HG02759 (cell line): ENCODE measurements around the gene SCGB1C1.
"Not testable (repeated sequence)": the region's sequence is repeated elsewhere in the genome, so short reads cannot be mapped to it uniquely, and the experiment has no call there.

Experiments
- ATAC-seq: cut with Tn5 transposase; IDR thresholded peaks from one replicate; pipeline ENCODE4 v1.9.1; 2021; ENCODE audit warnings: mild to moderate bottlenecking, moderate library complexity; ENCODE audit not compliant: unreplicated experiment

Gene SCGB1C1

GRCh38 chr11:192674-193128 is at the start of gene SCGB1C1:
Gene SCGB1C1, plus strand, starts transcription at chr11:193078. Its CDS starts 22 bp downstream, at chr11:193100.
- ATAC-seq: not testable (repeated sequence)

DNA sequence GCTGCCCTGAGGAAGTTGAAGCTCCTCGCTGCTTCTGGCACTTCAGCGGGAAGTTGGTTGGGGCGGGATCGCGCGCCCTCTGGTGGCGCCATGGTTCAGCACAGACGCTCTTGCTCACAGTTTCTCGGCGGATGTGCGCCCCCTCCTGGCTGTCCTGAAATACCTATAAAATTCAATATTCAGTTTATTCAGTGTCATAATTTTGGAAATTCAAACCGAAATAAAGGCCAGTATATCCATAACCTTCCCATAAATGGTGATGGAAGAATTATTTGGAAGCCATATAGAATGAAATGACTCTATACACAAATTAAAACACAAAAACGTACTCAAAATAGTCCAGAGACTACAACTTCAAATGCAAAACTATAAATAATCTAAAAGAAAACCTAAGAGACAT is 12.6 kb upstream of the SCGB1C1 start:
- not testable (repeated sequence) for ATAC-seq

- not testable (repeated sequence) for ATAC-seq
Measured at GRCh38 chr11:189200-189783, 3.6 kb upstream of the SCGB1C1 start.

DNA sequence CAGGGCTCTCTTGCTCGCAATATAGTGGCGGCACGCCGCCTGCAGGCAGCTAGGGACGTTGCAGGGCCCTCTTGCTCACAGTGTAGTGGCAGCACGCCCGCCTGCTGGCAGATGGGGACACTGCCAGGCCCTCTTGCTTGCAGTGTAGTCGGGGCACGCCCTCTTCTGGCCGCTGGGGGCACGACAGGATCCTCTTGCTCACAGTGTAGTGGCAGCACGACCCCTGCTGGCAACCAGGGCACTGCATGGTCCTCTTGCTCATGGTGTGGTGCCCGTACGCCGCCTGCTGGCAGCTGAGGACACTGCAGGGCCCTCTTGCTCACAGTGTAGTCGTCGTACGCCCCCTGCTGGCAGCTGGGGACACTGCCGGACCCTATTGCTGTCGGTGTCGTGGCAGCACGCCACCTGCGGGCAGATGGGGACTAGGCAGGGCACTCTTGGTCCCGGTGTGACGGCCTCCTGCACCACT is 3.0 kb upstream of the SCGB1C1 start:
- ATAC-seq: peak; percentile 89

DNA sequence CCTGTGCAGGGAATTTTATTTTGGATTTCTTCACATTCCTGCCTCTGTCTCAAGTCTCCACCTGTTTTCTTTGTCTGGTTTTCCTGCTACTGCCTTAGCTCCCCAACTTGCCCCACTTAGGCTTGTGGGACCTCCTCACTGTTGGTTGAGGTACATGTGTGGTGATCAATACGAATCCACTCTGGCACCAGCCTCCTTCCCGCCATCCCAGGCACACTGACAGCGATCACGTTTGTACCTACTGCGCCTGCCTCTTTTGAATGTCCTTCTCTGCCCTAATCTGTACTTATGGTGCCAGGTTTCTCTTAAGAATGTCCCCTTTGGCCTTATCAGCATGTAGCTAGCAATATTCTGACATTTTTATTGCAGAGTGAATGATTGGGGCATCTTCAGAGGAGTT is 2.3 kb upstream of the SCGB1C1 start:
- not testable (repeated sequence) for ATAC-seq

GRCh38 chr11:191490-192478 is 1.1 kb upstream of the SCGB1C1 start:
- not testable (repeated sequence) for ATAC-seq

DNA sequence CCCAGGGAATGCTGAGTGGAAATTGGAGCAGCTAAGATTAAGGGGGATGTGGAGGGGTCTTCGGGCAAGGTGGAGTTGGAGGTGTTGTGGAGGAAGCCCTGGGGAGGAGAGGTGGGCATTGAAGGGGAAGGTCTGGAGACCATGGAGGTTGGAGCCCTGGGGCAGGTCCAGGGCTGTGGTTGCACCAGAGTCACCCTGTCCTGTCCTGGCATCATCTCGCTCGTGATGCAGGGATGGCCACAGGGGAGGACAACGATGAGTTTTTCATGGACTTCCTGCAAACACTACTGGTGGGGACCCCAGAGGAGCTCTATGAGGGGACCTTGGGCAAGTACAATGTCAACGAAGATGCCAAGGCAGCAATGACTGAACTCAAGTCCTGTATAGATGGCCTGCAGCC is 603 bp downstream of the SCGB1C1 start:
- not testable (repeated sequence) for ATAC-seq

DNA sequence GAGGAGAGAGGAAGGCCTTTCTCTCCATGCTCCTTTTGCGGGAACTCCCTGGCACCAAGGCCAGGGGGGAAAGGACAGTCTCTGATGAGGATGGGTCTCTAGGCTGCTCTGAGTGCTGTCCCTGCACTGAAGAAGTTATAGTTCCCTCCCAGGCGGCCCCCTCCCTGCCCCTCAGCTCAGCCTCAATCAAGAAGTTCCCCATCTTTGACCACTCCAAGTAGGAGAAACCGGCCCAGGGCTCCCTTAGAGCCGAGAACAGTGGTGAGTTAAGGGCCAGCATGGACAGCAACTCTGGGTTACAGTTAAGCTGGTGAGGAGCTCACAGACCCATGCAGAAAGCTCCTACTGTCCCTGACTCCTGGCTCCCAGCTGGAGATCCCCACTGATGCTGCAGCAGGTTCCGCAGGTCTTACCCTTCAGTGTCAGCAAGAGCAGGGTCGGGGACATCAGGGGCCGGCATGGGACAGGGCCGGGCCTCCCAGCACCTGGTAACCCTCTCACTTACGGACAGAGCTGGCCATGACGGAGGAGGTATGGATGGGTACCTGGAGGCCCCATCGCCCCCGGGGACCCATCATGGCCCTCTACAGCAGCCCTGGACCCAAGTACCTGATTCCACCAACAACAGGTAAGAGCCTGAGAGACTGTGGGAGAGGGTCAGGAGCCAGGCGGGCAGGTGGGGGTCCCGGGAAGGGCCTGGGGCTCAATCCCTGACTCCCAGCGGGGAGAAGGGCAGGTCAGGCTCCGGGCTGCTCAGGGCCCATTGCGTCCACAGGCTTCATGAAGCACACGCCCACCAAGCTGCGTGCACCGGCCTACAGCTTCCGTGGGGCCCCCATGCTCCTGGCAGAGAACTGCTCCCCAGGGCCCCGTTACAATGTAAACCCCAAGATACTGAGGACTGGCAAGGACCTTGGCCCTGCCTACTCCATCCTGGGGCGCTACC is 4.2 kb downstream of the SCGB1C1 start:
- no peak for ATAC-seq

DNA sequence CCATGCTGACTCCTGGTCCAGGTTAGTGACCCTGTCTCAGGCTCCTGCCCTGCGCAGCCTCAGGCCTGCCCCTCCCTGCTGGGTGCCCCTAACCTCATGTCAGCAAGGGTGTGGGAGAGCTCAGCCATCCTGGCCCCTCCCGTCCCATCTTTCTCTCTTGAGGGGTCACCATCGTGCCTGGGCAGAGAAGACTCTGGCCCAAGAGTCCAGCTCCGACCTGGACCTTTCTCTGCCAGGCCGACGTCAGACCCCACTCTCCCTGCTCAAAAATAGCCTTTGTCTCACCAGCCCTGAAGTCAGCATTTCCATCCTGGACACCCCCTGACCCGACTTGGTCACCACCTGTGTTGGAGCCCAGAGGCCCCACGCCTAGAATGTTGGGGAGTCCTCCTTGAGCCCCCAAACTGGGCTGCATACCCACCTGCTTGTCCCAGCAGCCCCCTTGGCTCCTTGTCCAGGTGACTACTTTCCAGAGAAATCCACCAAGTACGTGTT is 4.9 kb downstream of the SCGB1C1 start:
- ATAC-seq: no peak

GRCh38 chr11:198236-198806 is 5.4 kb downstream of the SCGB1C1 start:
- ATAC-seq: no peak

- ATAC-seq: no peak
Measured at GRCh38 chr11:199004-199581, 6.2 kb downstream of the SCGB1C1 start.

DNA sequence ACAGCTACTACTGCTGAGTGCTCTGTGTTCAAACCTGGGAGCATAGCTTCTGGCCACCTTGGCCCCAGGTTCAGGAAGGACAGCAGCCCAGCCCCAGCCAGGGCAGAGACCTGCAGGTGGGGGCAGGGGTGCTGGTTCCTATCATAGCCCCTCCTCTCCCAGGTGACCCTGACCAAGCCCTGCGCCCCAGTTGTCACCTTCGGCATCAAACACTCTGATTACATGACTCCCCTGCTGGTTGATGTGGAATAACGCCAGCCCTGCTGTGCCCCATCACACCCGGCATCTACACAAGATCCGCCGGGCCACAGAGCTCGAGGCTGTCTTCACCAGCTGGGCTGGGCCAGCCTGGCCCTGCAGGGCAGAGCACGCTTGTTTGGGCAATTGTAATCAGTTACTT is 6.9 kb downstream of the SCGB1C1 start:
- no peak for ATAC-seq

DNA sequence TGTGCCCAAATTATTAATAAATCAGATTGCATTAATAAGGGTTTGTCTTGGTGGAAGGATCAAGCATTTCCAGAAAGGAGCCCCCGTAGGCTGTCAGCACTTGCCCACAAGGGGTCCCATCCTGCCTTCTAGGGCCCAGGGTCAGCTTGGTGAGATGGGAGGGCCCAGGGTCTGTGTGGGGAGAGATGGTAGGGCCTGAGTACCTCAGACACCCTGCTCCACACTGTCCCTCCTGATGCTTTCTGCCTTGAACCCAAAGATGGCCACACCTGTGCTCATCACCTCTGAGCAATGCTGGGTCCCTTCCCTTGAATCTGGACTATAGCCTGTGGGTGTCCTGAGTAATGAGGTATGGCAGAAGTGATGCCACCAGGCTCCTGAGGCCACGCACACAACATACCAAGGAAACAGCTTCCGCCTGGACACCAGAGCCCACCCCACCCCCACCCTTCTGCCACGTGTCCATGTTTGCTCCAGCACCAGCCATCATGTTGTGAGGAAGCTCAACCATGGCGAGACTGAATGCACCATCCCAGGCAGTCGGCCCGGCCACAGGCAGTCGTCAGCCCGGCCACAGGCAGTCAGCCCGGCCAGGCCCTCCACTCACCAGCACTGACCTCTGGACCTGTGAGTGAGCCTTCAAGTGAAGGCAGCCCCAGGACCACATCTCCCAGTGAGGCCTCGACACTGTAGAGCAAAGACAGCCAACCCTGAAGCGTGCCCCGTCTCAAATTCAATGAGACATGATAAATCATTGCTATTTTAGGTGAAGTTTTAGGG is 7.5 kb downstream of the SCGB1C1 start:
- ATAC-seq: no peak

DNA sequence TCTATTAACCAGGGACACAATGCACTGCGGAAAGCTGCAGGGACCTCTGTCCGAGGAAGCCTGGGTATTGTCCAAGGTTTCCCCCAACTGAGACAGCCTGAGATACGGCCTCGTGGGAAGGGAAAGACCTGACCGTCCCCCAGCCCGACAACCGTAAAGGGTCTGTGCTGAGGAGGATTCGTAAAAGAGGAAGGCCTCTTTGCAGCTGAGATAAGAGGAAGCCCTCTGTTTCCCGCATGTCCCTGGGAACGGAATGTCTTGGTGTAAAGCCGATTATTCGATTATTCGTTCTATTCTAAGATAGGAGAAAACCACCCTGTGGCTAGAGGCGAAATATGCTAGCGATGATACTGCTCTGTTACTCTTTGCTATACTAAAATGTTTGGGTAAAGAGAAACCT is 9.1 kb downstream of the SCGB1C1 start:
- no peak for ATAC-seq

DNA sequence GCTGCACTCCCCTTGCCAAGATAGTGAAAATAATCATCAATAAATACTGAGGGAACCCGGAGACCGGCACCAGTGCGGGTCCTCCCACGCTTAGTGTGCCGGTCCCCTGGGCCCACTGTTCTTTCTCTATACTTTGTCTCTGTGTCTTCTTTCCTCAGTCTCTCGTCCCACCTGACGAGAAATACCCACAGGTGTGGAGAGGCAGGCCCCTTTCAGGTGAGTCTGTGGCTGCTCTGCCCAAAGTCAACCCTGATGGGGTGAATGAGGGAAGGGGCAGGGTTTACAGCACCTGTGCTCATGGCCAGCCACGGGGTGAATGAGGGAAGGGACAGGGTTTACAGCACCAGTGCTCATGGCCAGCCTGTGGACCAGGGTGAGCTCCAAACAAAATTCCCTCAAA is 9.6 kb downstream of the SCGB1C1 start:
- no peak for ATAC-seq

DNA sequence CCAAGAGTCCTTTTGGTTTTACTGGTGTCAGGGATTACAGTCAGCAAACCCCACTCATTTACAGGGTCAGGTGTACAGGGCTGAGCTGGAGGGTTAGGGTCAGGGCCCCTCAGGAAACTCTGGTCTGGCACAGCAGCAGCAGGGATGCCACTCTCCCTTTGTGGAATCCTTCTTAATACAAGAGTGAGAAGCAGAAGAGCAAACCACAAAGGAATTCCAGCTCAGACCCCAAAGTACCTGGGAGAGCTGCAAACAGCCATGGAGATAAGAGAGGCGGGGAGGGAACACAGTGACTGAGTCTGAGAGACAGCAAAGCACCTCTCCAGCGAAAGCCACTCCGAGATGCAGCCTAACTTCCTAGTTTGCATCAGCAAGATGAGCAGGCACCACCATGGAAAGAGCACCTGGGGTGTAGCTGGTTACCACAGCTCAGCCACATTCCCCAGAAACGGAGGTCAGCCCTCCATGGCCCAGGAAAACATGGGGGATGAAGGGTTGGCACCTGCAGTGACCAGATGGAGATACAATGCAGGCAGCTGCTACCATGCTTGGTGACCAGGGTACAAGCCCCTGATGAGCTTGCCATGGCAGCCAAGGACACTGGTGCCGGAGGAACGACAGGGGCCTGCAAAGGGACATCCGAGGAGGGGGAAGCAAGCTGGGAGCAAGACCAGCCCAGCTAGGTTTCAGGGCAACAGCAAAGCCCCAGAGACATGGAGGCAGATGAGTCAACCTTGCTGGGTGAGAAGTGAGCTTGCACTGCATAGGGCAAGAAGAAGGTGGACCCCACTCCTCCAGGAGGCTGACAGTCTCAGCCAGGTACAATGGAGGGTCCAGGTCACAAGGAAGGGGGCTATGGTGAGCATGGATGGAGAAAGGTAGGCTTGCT is 10.4 kb downstream of the SCGB1C1 start:
- ATAC-seq: no peak

GRCh38 chr11:203945-204586 is 11.2 kb downstream of the SCGB1C1 start:
- no peak for ATAC-seq
